DOHH2 (cell line): Measurements from ENCODE around the gene SRGAP2C.
"Not testable (repeated sequence)": the region's sequence is repeated elsewhere in the genome, so short reads cannot be mapped to it uniquely, and the experiment has no call there.

Experiments
- H3F3A ChIP-seq: fragments of 200-600 bp; sonication (generic), shearing (Covaris generic); 2 replicates; pipeline ENCODE4 v1.6.0; 2016; ENCODE audit warnings: antibody characterized with exemption, mild to moderate bottlenecking; ENCODE audit not compliant: control insufficient read depth, insufficient read depth
- H3K27ac ChIP-seq: fragments of 200-600 bp; sonication (generic); 2 replicates; pipeline ENCODE4 v1.5.1; 2014; ENCODE audit warnings: low read depth, mild to moderate bottlenecking, low read length, moderate library complexity
- H3K27me3 ChIP-seq: fragments of 200-600 bp; sonication (generic); 2 replicates; pipeline ENCODE4 v1.6.1; 2014; ENCODE audit warnings: mild to moderate bottlenecking, low read length, mixed read lengths; ENCODE audit not compliant: control insufficient read depth
- H3K36me3 ChIP-seq: fragments of 200-600 bp; sonication (generic); 2 replicates; pipeline ENCODE4 v1.6.1; 2014; ENCODE audit warnings: mild to moderate bottlenecking, low read length, moderate library complexity, mixed read lengths; ENCODE audit not compliant: control insufficient read depth
- H3K4me1 ChIP-seq: fragments of 200-600 bp; sonication (generic); 2 replicates; pipeline ENCODE4 v1.6.1; 2014; ENCODE audit warnings: mild to moderate bottlenecking, low read length, mixed read lengths; ENCODE audit not compliant: control insufficient read depth
- H3K4me2 ChIP-seq: fragments of 200-600 bp; sonication (generic); 2 replicates; pipeline ENCODE4 v1.6.0; 2014; ENCODE audit warnings: mild to moderate bottlenecking, low read length, moderate library complexity
- H3K4me3 ChIP-seq: fragments of 200-600 bp; sonication (generic); 2 replicates; pipeline ENCODE4 v1.5.1; 2014; ENCODE audit warnings: mild to moderate bottlenecking, low read length, mixed read lengths
- H3K79me2 ChIP-seq: fragments of 200-600 bp; sonication (generic); 2 replicates; pipeline ENCODE4 v1.6.1; 2014; ENCODE audit warnings: mild to moderate bottlenecking, low read length, mixed read lengths; ENCODE audit not compliant: control insufficient read depth
- H3K9me2 ChIP-seq: fragments of 200-600 bp; sonication (generic); replicated peaks from 2 replicates; pipeline ENCODE4 v1.6.1; 2014; ENCODE audit warnings: mild to moderate bottlenecking, low read length, mixed read lengths; ENCODE audit not compliant: control insufficient read depth
- H3K9me3 ChIP-seq: fragments of 200-600 bp; sonication (generic); 2 replicates; pipeline ENCODE4 v1.6.1; 2014; ENCODE audit warnings: antibody characterized with exemption, low read length, mixed read lengths; ENCODE audit not compliant: control insufficient read depth, insufficient read depth
- H4K20me1 ChIP-seq: fragments of 200-600 bp; sonication (generic); 2 replicates; pipeline ENCODE4 v1.6.0; 2014; ENCODE audit warnings: low read depth, mild to moderate bottlenecking, antibody characterized with exemption, low read length, moderate library complexity; ENCODE audit not compliant: control insufficient read depth, insufficient read depth

SRGAP2C gene

GRCh38 chr1:121156958-121157603 lies 27.7 kb upstream of the SRGAP2C start:
- not testable (repeated sequence) for H3F3A ChIP-seq

GRCh38 chr1:121157609-121158008 lies 27.2 kb upstream of the SRGAP2C start:
- H3K9me2 ChIP-seq, H3F3A ChIP-seq, H3K4me3 ChIP-seq, H3K27ac ChIP-seq, H3K9me3 ChIP-seq, H3K4me1 ChIP-seq, H4K20me1 ChIP-seq, H3K4me2 ChIP-seq, H3K36me3 ChIP-seq, H3K79me2 ChIP-seq, H3K27me3 ChIP-seq: not testable (repeated sequence)

More at GRCh38 chr1:121156958-121157603, 27.7 kb upstream of the SRGAP2C start:
- H3K4me2 ChIP-seq, H3K79me2 ChIP-seq, H3K36me3 ChIP-seq, H3K9me3 ChIP-seq, H3K4me3 ChIP-seq, H3K27ac ChIP-seq, H3K4me1 ChIP-seq, H3K27me3 ChIP-seq, H4K20me1 ChIP-seq, H3K9me2 ChIP-seq: not testable (repeated sequence)

- not testable (repeated sequence) for H3K4me3 ChIP-seq, H3K27ac ChIP-seq, H3K9me2 ChIP-seq, H3K4me2 ChIP-seq, H4K20me1 ChIP-seq, H3K36me3 ChIP-seq, H3K79me2 ChIP-seq, H3K9me3 ChIP-seq, H3K27me3 ChIP-seq, H3K4me1 ChIP-seq, H3F3A ChIP-seq
Measured at GRCh38 chr1:121160118-121160517, 24.7 kb upstream of the SRGAP2C start.

GRCh38 chr1:121161199-121161901 lies 23.4 kb upstream of the SRGAP2C start:
- H3F3A ChIP-seq, H3K27me3 ChIP-seq, H3K79me2 ChIP-seq, H3K4me1 ChIP-seq, H3K9me2 ChIP-seq, H3K36me3 ChIP-seq, H3K4me3 ChIP-seq, H3K4me2 ChIP-seq, H4K20me1 ChIP-seq, H3K27ac ChIP-seq, H3K9me3 ChIP-seq: not testable (repeated sequence)

GRCh38 chr1:121163850-121164757 lies 20.7 kb upstream of the SRGAP2C start:
- H4K20me1 ChIP-seq, H3K4me1 ChIP-seq, H3K9me3 ChIP-seq, H3K4me3 ChIP-seq, H3K4me2 ChIP-seq, H3K36me3 ChIP-seq, H3F3A ChIP-seq, H3K27ac ChIP-seq, H3K9me2 ChIP-seq, H3K27me3 ChIP-seq, H3K79me2 ChIP-seq: not testable (repeated sequence)

GRCh38 chr1:121165296-121165695 lies 19.5 kb upstream of the SRGAP2C start:
- H3K9me3 ChIP-seq, H3K27me3 ChIP-seq, H3K9me2 ChIP-seq, H3K4me2 ChIP-seq, H3K36me3 ChIP-seq, H3K4me3 ChIP-seq, H3F3A ChIP-seq, H4K20me1 ChIP-seq, H3K79me2 ChIP-seq, H3K27ac ChIP-seq, H3K4me1 ChIP-seq: not testable (repeated sequence)

GRCh38 chr1:121167225-121167738 lies 17.5 kb upstream of the SRGAP2C start:
- not testable (repeated sequence) for H3K9me2 ChIP-seq, H3K9me3 ChIP-seq, H3K79me2 ChIP-seq, H3F3A ChIP-seq, H3K4me1 ChIP-seq, H3K27me3 ChIP-seq, H3K4me2 ChIP-seq, H4K20me1 ChIP-seq, H3K27ac ChIP-seq, H3K4me3 ChIP-seq, H3K36me3 ChIP-seq
